ENCODE results near the gene MRPL10. TPM values are rescaled to one million over a fixed set of nuclear protein-coding genes. Genes with fewer than 3 reads are reported as not detected.
A peak's percentile ranks its signal among the peaks of the same experiment; 100 is the strongest.

The MRPL10 gene
- total and polyA plus RNA-seq, 2 of the 8 experiments (the other 6 are each of a cell fraction or from before 2014, with no cell fraction given) = 85.3 to 214 TPM

- no peak overlapping the region for H2BK120ac ChIP-seq (replicated peaks; ENCODE audit: low read depth, low read length)
- no peak overlapping the region for H2AK5ac ChIP-seq (ENCODE audit: low read depth, low read length)
- H3K56ac ChIP-seq (replicated peaks; ENCODE audit: insufficient read length, low read depth, low read length) = no peak overlapping the region
- H2BK12ac ChIP-seq (ENCODE audit: low read depth, low read length) = no peak overlapping the region
- H3K79me1 ChIP-seq (ENCODE audit: low read depth, low read length) = no peaks in the 10 kb centered on the region
- H3K4me3 ChIP-seq (ENCODE audit: extremely low read depth in 1 of 4, insufficient read depth in 2 of 4, low read depth in 3 of 4, low read length in 4 of 4) = peak overlapping the region in 1 of 4 experiments; percentile 86; a peak in 1 of 8 replicates
- no peak overlapping the region for H2BK15ac ChIP-seq (ENCODE audit: low read length)
- H3K79me2 ChIP-seq (ENCODE audit: control insufficient read depth in 1 of 2, insufficient read depth in 2 of 2, low read length in 2 of 2) = peaks cover 2 to 14% of the 10 kb centered on the region in 2 experiments
- no peaks in the 10 kb centered on the region for H3K27me3 ChIP-seq (replicated peaks in 1 of 4; ENCODE audit: control insufficient read depth in 3 of 4, extremely low read depth in 1 of 4, insufficient read depth in 3 of 4, low read length in 3 of 4)
- H4K5ac ChIP-seq (ENCODE audit: insufficient read length, low read depth, low read length) = no peak overlapping the region
- H3K4ac ChIP-seq (replicated peaks; ENCODE audit: insufficient read length, low read depth, low read length) = no peak overlapping the region
- no peak overlapping the region for H2AFZ ChIP-seq (ENCODE audit: low read length)
- peaks cover 0 to 6% (median 2%) of the 10 kb centered on the region in 4 experiments; a peak in 4 of 7 replicates for H3K4me1 ChIP-seq (replicated peaks in 1 of 4; ENCODE audit: control insufficient read depth in 3 of 4, insufficient read depth in 4 of 4, low read length in 3 of 4)
- ChIA-PET POLR2A (ENCODE audit: partially characterized antibody) (interaction anchor here (1.1 kb wide), 1 partner anchor 19 kb away, joined by 3 read pairs; no protein-coding TSS in a partner anchor), CTCF (ENCODE audit: partially characterized antibody) (interaction anchor here (1.3 to 3.0 kb wide), 4 partner anchors 17 to 114 kb away, joined by 3 to 21 read pairs (median 6); partner anchors contain the start of gene TBX21)
- no peak overlapping the region for H3K18ac ChIP-seq (ENCODE audit: extremely low read depth, low read length)
- H3K27ac ChIP-seq (ENCODE audit: low read depth, low read length) = no peak overlapping the region
- H4K91ac ChIP-seq (replicated peaks; ENCODE audit: insufficient read length, low read length) = no peak overlapping the region
- no peak overlapping the region for H3K23ac ChIP-seq (ENCODE audit: insufficient read length)
- H2BK5ac ChIP-seq (ENCODE audit: low read depth, low read length) = no peak overlapping the region
- H3K9me3 ChIP-seq (ENCODE audit: insufficient read depth in 2 of 2, low read depth in 1 of 2, low read length in 1 of 2) = no peaks in the 10 kb centered on the region
- FAIRE-seq (no peak), DNase-seq (ENCODE audit: low read depth in 1 of 2, low spot score in 2 of 2) (no peak)
- H4K8ac ChIP-seq (ENCODE audit: extremely low read depth, insufficient read depth, low read length) = no peak overlapping the region
- 85% methylated on average over 3 of the region's 3 CpGs; no CpG with 5 or more reads in 1 of the 2 experiments for WGBS, 2 experiments (ENCODE audit: extremely low coverage in 1 of 2, insufficient coverage in 1 of 2, insufficient read length in 1 of 2, insufficient replicate concordance in 2 of 2, low coverage in 1 of 2, low lambda C conversion rate in 2 of 2, missing lambda C conversion rate in 1 of 2)
- peaks cover 3% of the 10 kb centered on the region; the same call in 1 of the 2 replicates for H3K23me2 ChIP-seq (ENCODE audit: low read depth, low read length)
- no peaks in the 10 kb centered on the region for H4K20me1 ChIP-seq (replicated peaks in 1 of 2; ENCODE audit: control insufficient read depth in 1 of 2, insufficient read depth in 2 of 2, low read length in 2 of 2)
- no peak overlapping the region; a peak in 1 of 7 replicates for H3K9ac ChIP-seq (replicated peaks in 1 of 4; ENCODE audit: extremely low read depth in 1 of 4, low read depth in 3 of 4, low read length in 3 of 4)
- peaks cover 7 to 29% (median 20%) of the 10 kb centered on the region in 4 experiments; a peak in 7 of 8 replicates for H3K36me3 ChIP-seq (ENCODE audit: control insufficient read depth in 2 of 4, insufficient read depth in 4 of 4, low read length in 3 of 4)
- H2BK20ac ChIP-seq (ENCODE audit: low read length) = no peak overlapping the region
- peak overlapping the region in 1 of 2 experiments; percentile 93; a peak in 1 of 4 replicates for H3K4me2 ChIP-seq (ENCODE audit: insufficient read depth in 1 of 2, low read depth in 2 of 2, low read length in 2 of 2)
- no peak overlapping the region for H3K14ac ChIP-seq (ENCODE audit: insufficient read length)
- TF ChIP-seq CHD1 (IDR thresholded peaks at IDR 0.05; ENCODE audit: low read depth, low read length) = no peak
- TF ChIP-seq KDM4A (IDR thresholded peaks at IDR 0.05; ENCODE audit: low read depth, low read length, severe bottlenecking) = no peak
- no peak for TF ChIP-seq POLR2A (IDR thresholded peaks at IDR 0.05; ENCODE audit: control extremely low read depth in 1 of 2, low read depth in 2 of 2, low read length in 2 of 2)
- TF ChIP-seq MAX (IDR thresholded peaks at IDR 0.05) = no peak
- no peak for TF ChIP-seq TCF12 (IDR thresholded peaks at IDR 0.05; ENCODE audit: low read depth, low read length)
- TF ChIP-seq RXRA (IDR thresholded peaks at IDR 0.05; ENCODE audit: insufficient read depth, low read depth, low read length) = no peak
- no peak for TF ChIP-seq RNF2 (IDR thresholded peaks at IDR 0.05; ENCODE audit: borderline replicate concordance, low read depth, low read length, missing control alignments, poor library complexity, severe bottlenecking)
- TF ChIP-seq SP4 (IDR thresholded peaks at IDR 0.05; ENCODE audit: low read length) = no peak
- no peak for TF ChIP-seq SP2 (IDR thresholded peaks at IDR 0.05; ENCODE audit: low read length)
- TF ChIP-seq CBX8 (IDR thresholded peaks at IDR 0.05; ENCODE audit: borderline replicate concordance, low read depth, low read length) = no peak
- TF ChIP-seq NRF1 (IDR thresholded peaks at IDR 0.05; ENCODE audit: low read depth, low read length) = no peak
Observed at GRCh38 chr17:47829870-47830269, 1.5 kb downstream of the MRPL10 start.

All from H1 (cell line).